ENCODE data around the gene KPNA2. TPM values are rescaled to one million over a fixed set of nuclear protein-coding genes. Genes with fewer than 3 reads are reported as not detected.

KPNA2 gene
- total RNA-seq, 4 donors from 2014 or later = 7.1 to 68.9 (median 39.2) TPM

- TF ChIP-seq POLR2A (IDR thresholded peaks at IDR 0.05) (no peak), CTCF (IDR thresholded peaks at IDR 0.05) (no peak)
- DNase-seq = no peak
- no peaks in the 10 kb centered on the region for H3K36me3 ChIP-seq
- H3K27ac ChIP-seq = no peak overlapping the region
- no peaks in the 10 kb centered on the region for H3K9me3 ChIP-seq
- no peaks in the 10 kb centered on the region for H3K27me3 ChIP-seq
- no peaks in the 10 kb centered on the region for H3K4me1 ChIP-seq
- intact Hi-C loops (cut with DNase I; ENCODE audit: low total_unique reads) = no loop called here
- H3K4me3 ChIP-seq = no peak overlapping the region
Observed at GRCh38 chr17:68087851-68088250, 52.3 kb downstream of the KPNA2 start.

GRCh38 chr17:68089881-68090280 is 54.3 kb downstream of the KPNA2 start:
- H3K4me3 ChIP-seq = no peak overlapping the region
- DNase-seq = no peak

GRCh38 chr17:68094481-68095078 is 59.0 kb downstream of the KPNA2 start:
- no peak overlapping the region for H3K4me3 ChIP-seq
- intact Hi-C loops (cut with DNase I; ENCODE audit: low total_unique reads) = no loop called here
- H3K4me1 ChIP-seq = no peaks in the 10 kb centered on the region
- H3K9me3 ChIP-seq = no peaks in the 10 kb centered on the region
- TF ChIP-seq POLR2A (IDR thresholded peaks at IDR 0.05) (no peak), CTCF (IDR thresholded peaks at IDR 0.05) (no peak)
- no peak overlapping the region for H3K27ac ChIP-seq
- no peaks in the 10 kb centered on the region for H3K27me3 ChIP-seq
- DNase-seq = no peak
- no peaks in the 10 kb centered on the region for H3K36me3 ChIP-seq

More at GRCh38 chr17:68089881-68090280, 54.3 kb downstream of the KPNA2 start:
- Histone ChIP-seq H3K4me1 (no peaks in the 10 kb centered on the region), H3K27ac (no peak overlapping the region), H3K36me3 (no peaks in the 10 kb centered on the region), H3K27me3 (no peaks in the 10 kb centered on the region), H3K9me3 (no peaks in the 10 kb centered on the region)
- intact Hi-C loops (cut with DNase I; ENCODE audit: low total_unique reads) = no loop called here
- TF ChIP-seq CTCF (IDR thresholded peaks at IDR 0.05) (no peak), POLR2A (IDR thresholded peaks at IDR 0.05) (no peak)

- Histone ChIP-seq H3K9me3 (no peaks in the 10 kb centered on the region), H3K36me3 (no peaks in the 10 kb centered on the region), H3K4me1 (no peaks in the 10 kb centered on the region), H3K27ac (no peak overlapping the region), H3K4me3 (no peak overlapping the region), H3K27me3 (no peaks in the 10 kb centered on the region)
- intact Hi-C loops (cut with DNase I; ENCODE audit: low total_unique reads) = no loop called here
- TF ChIP-seq CTCF (IDR thresholded peaks at IDR 0.05) (no peak), POLR2A (IDR thresholded peaks at IDR 0.05) (no peak)
- no peak for DNase-seq
Observed at GRCh38 chr17:68095205-68095811, 59.8 kb downstream of the KPNA2 start.

GRCh38 chr17:68096111-68096510 is 60.6 kb downstream of the KPNA2 start:
- no peak overlapping the region for H3K27ac ChIP-seq
- intact Hi-C loops (cut with DNase I; ENCODE audit: low total_unique reads) = no loop called here
- H3K4me3 ChIP-seq = no peak overlapping the region
- H3K36me3 ChIP-seq = no peaks in the 10 kb centered on the region
- H3K27me3 ChIP-seq = no peaks in the 10 kb centered on the region
- TF ChIP-seq CTCF (IDR thresholded peaks at IDR 0.05) (no peak), POLR2A (IDR thresholded peaks at IDR 0.05) (no peak)
- DNase-seq = no peak
- no peaks in the 10 kb centered on the region for H3K4me1 ChIP-seq
- no peaks in the 10 kb centered on the region for H3K9me3 ChIP-seq

Other genes starting within 250 kb of the KPNA2 start
- 100 to 1,000 TPM in 2 of 4 donors, 10 to 100 TPM in 2; 67.6 to 183 (median 117) TPM for gene BPTF, start 210.2 kb upstream of the KPNA2 start, total RNA-seq
- gene C17orf58, start 39.3 kb upstream of the KPNA2 start, total RNA-seq = 10 to 100 TPM in 2 of 4 donors, 1 to 10 TPM in 2; 2.6 to 20.3 (median 7.6) TPM
- 10 to 100 TPM; 26.9 to 60.9 (median 35.1) TPM for gene AMZ2, start 212.3 kb downstream of the KPNA2 start, total RNA-seq

All from uterus (tissue), 4 donors.